Gastroesophageal sphincter (tissue), 4 donors: ENCODE measurements around the gene FBLL1. TPM values are rescaled to one million over a fixed set of nuclear protein-coding genes. Genes with fewer than 3 reads are reported as not detected.

Experiments
- ATAC-seq: fragments of 150-250 bp; one replicate; pipeline ENCODE4 v1.9.1; 2016; ENCODE audit warnings: mild to moderate bottlenecking, moderate library complexity
- H3K27ac ChIP-seq, 4 donors: fragments of 200-600 bp; sonication (generic) in 3 of 4; 1 replicate in 3 of 4; 2 replicates in 1 of 4; pipeline ENCODE4 v1.5.1; 2016 to 2019
- H3K27me3 ChIP-seq: fragments of 200-600 bp; sonication (generic); one replicate; pipeline ENCODE4 v1.5.1; 2019
- H3K36me3 ChIP-seq, 2 donors: fragments of 200-600 bp; sonication (generic); one replicate each; pipeline ENCODE4 v1.5.1; 2019; ENCODE audit warnings: control low read depth in 1 of 2
- H3K4me1 ChIP-seq, 3 donors: fragments of 200-600 bp; sonication (generic); 1 replicate in 2 of 3; 2 replicates in 1 of 3; pipeline ENCODE4 v1.5.1; 2016 to 2019; ENCODE audit warnings: control low read depth in 2 of 3
- H3K4me3 ChIP-seq, 2 donors: fragments of 200-600 bp; sonication (generic); one replicate each; pipeline ENCODE4 v1.5.1; 2019; ENCODE audit warnings: mild to moderate bottlenecking in 1 of 2, moderate library complexity in 1 of 2
- H3K9me3 ChIP-seq, 3 donors: fragments of 200-600 bp; sonication (generic); one replicate each; pipeline ENCODE4 v1.5.1; 2017 to 2019; ENCODE audit warnings: control low read depth in 2 of 3
- CTCF ChIP-seq, 4 experiments: fragments of 200-600 bp in 2 of 4; fragments of 450-650 bp in 2 of 4; sonication (generic) in 1 of 4; IDR thresholded peaks; one replicate each; pipeline ENCODE4 v1.5.1; 2017 to 2019; ENCODE audit warnings: antibody characterized with exemption in 4 of 4, mild to moderate bottlenecking in 2 of 4, moderate library complexity in 2 of 4
- EP300 ChIP-seq: sonication (generic); formaldehyde crosslinking; IDR thresholded peaks from one replicate; pipeline ENCODE4 v1.6.1; 2017; ENCODE audit warnings: antibody characterized with exemption, mild to moderate bottlenecking
- POLR2A ChIP-seq, 2 donors: fragments of 450-650 bp; IDR thresholded peaks; one replicate each; pipeline ENCODE4 v1.6.1; 2017; ENCODE audit warnings: antibody characterized with exemption in 2 of 2, mild to moderate bottlenecking in 2 of 2, moderate library complexity in 1 of 2
- POLR2AphosphoS5 ChIP-seq: sonication (generic); formaldehyde crosslinking; IDR thresholded peaks from one replicate; pipeline ENCODE4 v1.6.1; 2017; ENCODE audit warnings: antibody characterized with exemption
- WGBS, 2 donors: methylation state at CpG; one replicate each; pipeline ENCODE4 v1.1.5; 2018; ENCODE audit warnings: low coverage in 1 of 2; 5-methylcytosine and 5-hydroxymethylcytosine counted together
- total RNA-seq, 4 donors: library from RNA; depleted of rRNA; stranded (reverse); fragments of >200 nt; gene quantifications; one replicate each; pipeline ENCODE4 v1.1.0, GENCODE V29; 2016

The FBLL1 gene
- under 1 TPM in 2 of 4 donors, not detected in 2; 0.52 to 0.54 TPM for total RNA-seq

- Histone ChIP-seq H3K27ac (no peak within 1 kb of the TSS), H3K27me3 (peaks cover 51% of the 10 kb centered on the region), H3K9me3 (no peaks in the 10 kb centered on the region), H3K36me3 (no peaks in the 10 kb centered on the region), H3K4me3 (peak within 1 kb of the TSS; percentile 3 to 55), H3K4me1 (peaks cover 0 to 15% (median 2%) of the 10 kb centered on the region in 3 donors)
- TF ChIP-seq EP300: no peak
- no peak for TF ChIP-seq POLR2AphosphoS5
- TF ChIP-seq CTCF (IDR thresholded peaks at IDR 0.05): no peak
- no peak for TF ChIP-seq POLR2A (IDR thresholded peaks at IDR 0.05)
- WGBS, 2 donors: 22 to 23% methylated on average over 8 to 19 of the region's 38 CpGs
- ATAC-seq: peak; percentile 46
Measured at GRCh38 chr5:168528521-168529373, at the start of gene FBLL1. Gene FBLL1, plus strand, starts transcription at chr5:168529305. Its CDS starts 200 bp downstream, at chr5:168529505.

GRCh38 chr5:168480601-168481000 is 48.5 kb upstream of the FBLL1 start:
- no peak overlapping the region for H3K27ac ChIP-seq
- H3K9me3 ChIP-seq: no peaks in the 10 kb centered on the region
- no peak for ATAC-seq
- no peaks in the 10 kb centered on the region for H3K4me1 ChIP-seq
- TF ChIP-seq POLR2A (IDR thresholded peaks at IDR 0.05) (no peak), CTCF (IDR thresholded peaks at IDR 0.05) (no peak), POLR2AphosphoS5 (no peak), EP300 (no peak)
- H3K27me3 ChIP-seq: no peaks in the 10 kb centered on the region
- no peak overlapping the region for H3K4me3 ChIP-seq
- no peaks in the 10 kb centered on the region for H3K36me3 ChIP-seq
- WGBS, 2 donors: 81 to 100% methylated on average over 1 of the region's 3 CpGs

GRCh38 chr5:168481330-168481788 is 47.7 kb upstream of the FBLL1 start:
- WGBS, 2 donors: 52 to 55% methylated on average over 4 of the region's 4 CpGs
- ATAC-seq: no peak

GRCh38 chr5:168482361-168482760 is 46.7 kb upstream of the FBLL1 start:
- Histone ChIP-seq H3K9me3 (no peaks in the 10 kb centered on the region), H3K36me3 (no peaks in the 10 kb centered on the region), H3K4me3 (no peak overlapping the region), H3K27ac (no peak overlapping the region), H3K4me1 (peaks cover 0 to 9% (median 2%) of the 10 kb centered on the region in 3 donors), H3K27me3 (no peaks in the 10 kb centered on the region)
- 60 to 66% methylated on average over 2 to 4 of the region's 5 CpGs for WGBS, 2 donors
- ATAC-seq: no peak
- TF ChIP-seq POLR2AphosphoS5: no peak

More at GRCh38 chr5:168481330-168481788, 47.7 kb upstream of the FBLL1 start:
- no peak overlapping the region for H3K27ac ChIP-seq
- H3K9me3 ChIP-seq: no peaks in the 10 kb centered on the region
- H3K4me1 ChIP-seq: peaks cover 0 to 4% (median 0%) of the 10 kb centered on the region in 3 donors
- TF ChIP-seq CTCF (IDR thresholded peaks at IDR 0.05) (no peak), EP300 (no peak), POLR2A (IDR thresholded peaks at IDR 0.05) (no peak), POLR2AphosphoS5 (no peak)
- no peaks in the 10 kb centered on the region for H3K36me3 ChIP-seq
- H3K4me3 ChIP-seq: no peak overlapping the region
- no peaks in the 10 kb centered on the region for H3K27me3 ChIP-seq

- TF ChIP-seq EP300 (no peak), CTCF (IDR thresholded peaks at IDR 0.05) (peak; percentile 89 to 99 (median 93)), POLR2AphosphoS5 (peak; percentile 97), POLR2A (IDR thresholded peaks at IDR 0.05) (peak; percentile 77 to 86)
- 0% methylated on average over 3 of the region's 40 CpGs for WGBS, 2 donors
- peaks cover 0 to 33% of the 10 kb centered on the region in 2 donors for H3K36me3 ChIP-seq
- peak within 1 kb of the TSS; percentile 77 to 87 for H3K4me3 ChIP-seq
- peak within 1 kb of the TSS; percentile 32 to 84 (median 83) for H3K27ac ChIP-seq
- H3K9me3 ChIP-seq: no peaks in the 10 kb centered on the region
- no peaks in the 10 kb centered on the region for H3K27me3 ChIP-seq
- H3K4me1 ChIP-seq: peaks cover 0 to 19% (median 2%) of the 10 kb centered on the region in 3 donors
- ATAC-seq: peak; percentile 98
Measured at GRCh38 chr5:168486136-168486879, 42.8 kb upstream of the FBLL1 start, which contains the start of gene RARS1. Gene RARS1, plus strand, starts transcription at chr5:168486471. Its CDS starts 28 bp downstream, at chr5:168486499.
